Fibroblast of villous mesenchyme (primary cell): ENCODE data around the gene TPCN1. TPM values are rescaled to one million over a fixed set of nuclear protein-coding genes. Genes with fewer than 3 reads are reported as not detected.

Experiments used
- DNase-seq: peaks from one replicate; pipeline ENCODE4 v3.0.0-alpha.2; 2010; ENCODE audit warnings: low read depth
- H3K4me3 ChIP-seq: 2 replicates; pipeline ENCODE4 v1.5.1; 2011; ENCODE audit warnings: low read depth, mild to moderate bottlenecking, low read length
- CTCF ChIP-seq: IDR thresholded peaks from 2 replicates; pipeline ENCODE4 v1.5.1; 2012; ENCODE audit warnings: low read depth, mild to moderate bottlenecking, low read length; ENCODE audit not compliant: insufficient read depth
- total RNA-seq: library from RNA; depleted of rRNA; stranded (reverse); fragments of >200 nt; gene quantifications from 2 replicates; pipeline ENCODE4 v1.2.3, GENCODE V29; 2012

The TPCN1 gene
- total RNA-seq, 1 donor, result 25.9 TPM

GRCh38 chr12:113252494-113252893 lies 31.2 kb downstream of the TPCN1 start:
- no peak overlapping the region for H3K4me3 ChIP-seq
- TF ChIP-seq CTCF, result no peak
- no peak for DNase-seq

- no peak for DNase-seq
- TF ChIP-seq CTCF, result no peak
These were observed 32.4 kb downstream of the TPCN1 start for GRCh38 chr12:113253532-113254285.

GRCh38 chr12:113254298-113254697 lies 33.0 kb downstream of the TPCN1 start:
- no peak for DNase-seq
- H3K4me3 ChIP-seq, result no peak overlapping the region
- TF ChIP-seq CTCF, result no peak

More at GRCh38 chr12:113253532-113254285, 32.4 kb downstream of the TPCN1 start:
- no peak overlapping the region for H3K4me3 ChIP-seq

GRCh38 chr12:113257564-113257963 lies 36.3 kb downstream of the TPCN1 start:
- DNase-seq, result no peak
- no peak overlapping the region for H3K4me3 ChIP-seq
- no peak for TF ChIP-seq CTCF

- H3K4me3 ChIP-seq, result no peak overlapping the region
- DNase-seq, result no peak
- no peak for TF ChIP-seq CTCF
These were observed 38.9 kb downstream of the TPCN1 start for GRCh38 chr12:113260127-113260526.

- no peak for DNase-seq
- H3K4me3 ChIP-seq, result no peak overlapping the region
- no peak for TF ChIP-seq CTCF
These were observed 39.5 kb downstream of the TPCN1 start for GRCh38 chr12:113260636-113261300.
